Vagina (tissue), 2 donors: ENCODE data around the gene ZDHHC3.

Source experiments
- CTCF ChIP-seq, 3 experiments: fragments of 450-650 bp in 2 of 3; fragments of 200-600 bp in 1 of 3; sonication (generic) in 1 of 3; IDR thresholded peaks; one replicate each; pipeline ENCODE4 v1.5.1; 2017 to 2019; ENCODE audit warnings: antibody characterized with exemption in 3 of 3, mild to moderate bottlenecking in 2 of 3, moderate library complexity in 2 of 3
- POLR2A ChIP-seq, 2 donors: fragments of 450-650 bp; IDR thresholded peaks; one replicate each; pipeline ENCODE4 v1.6.1; 2017; ENCODE audit warnings: antibody characterized with exemption in 2 of 2, mild to moderate bottlenecking in 2 of 2, moderate library complexity in 2 of 2

- TF ChIP-seq POLR2A (IDR thresholded peaks at IDR 0.05) = no peak
- TF ChIP-seq CTCF (IDR thresholded peaks at IDR 0.05) = no peak
Measured at GRCh38 chr3:45000823-45001222, 24.8 kb upstream of the ZDHHC3 start.
